DMS53 treated with DMSO at 0.1 percent for 48 hours (cell line): Measurements from ENCODE around the gene LAMA3.

Experiments used
- DNase-seq: peaks from one replicate; lab custom pipeline; 2025; ENCODE audit not compliant: unreplicated experiment; lab: John Stamatoyannopoulos, UW

Gene LAMA3

GRCh38 chr18:23992089-23992940 is 303.1 kb downstream of the LAMA3 start:
- no peak for DNase-seq

DNA sequence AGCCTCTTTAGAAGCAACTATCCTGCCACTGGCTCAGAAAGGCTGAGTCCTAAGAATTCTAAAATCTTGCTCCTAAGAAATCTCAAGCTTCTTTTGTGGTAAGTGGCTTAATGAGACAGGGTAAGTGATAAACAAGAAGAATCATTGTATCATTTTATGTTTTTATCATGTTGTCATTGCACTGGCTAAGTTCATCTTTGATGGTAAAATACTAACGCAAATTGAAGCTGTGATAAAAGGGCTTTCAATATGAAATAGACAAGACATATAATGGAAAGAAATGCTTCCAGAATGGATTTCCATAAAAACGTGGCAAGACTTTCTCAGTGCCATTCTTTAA is 303.7 kb downstream of the LAMA3 start:
- DNase-seq: no peak

DNA sequence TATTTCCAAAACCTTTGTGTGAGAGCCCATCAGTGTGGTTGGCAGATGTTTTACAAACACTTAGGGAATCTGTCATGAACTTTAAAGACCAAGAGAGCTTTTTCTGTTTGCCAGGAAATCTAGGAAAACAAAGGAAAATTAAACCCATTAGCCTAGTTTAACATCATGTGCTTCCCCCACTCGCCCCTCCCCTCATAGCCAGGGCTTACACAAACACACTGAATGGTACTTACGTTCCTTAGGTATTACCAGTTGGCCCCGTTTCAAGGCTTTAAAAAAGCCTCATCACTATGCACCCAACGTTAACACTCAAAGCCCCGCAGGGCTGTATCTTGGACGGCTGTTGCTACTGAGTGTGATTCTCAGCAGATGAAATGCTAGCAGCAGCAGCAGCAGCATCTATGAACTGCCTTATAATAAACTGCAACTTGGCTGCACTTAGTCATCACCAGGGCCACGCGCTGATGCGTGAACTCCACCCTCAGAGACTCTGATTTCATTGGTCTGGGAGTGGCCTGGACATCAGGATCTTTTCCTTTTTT is 305.2 kb downstream of the LAMA3 start:
- DNase-seq: peak; percentile 82

GRCh38 chr18:23995180-23995579 is 305.9 kb downstream of the LAMA3 start:
- no peak for DNase-seq

- DNase-seq: no peak
These were observed 308.8 kb downstream of the LAMA3 start for GRCh38 chr18:23998018-23998417.

- peak; percentile 96 for DNase-seq
These were observed 309.6 kb downstream of the LAMA3 start for GRCh38 chr18:23998820-23999219.

GRCh38 chr18:24000613-24001490 is 311.6 kb downstream of the LAMA3 start:
- DNase-seq: no peak

DNA sequence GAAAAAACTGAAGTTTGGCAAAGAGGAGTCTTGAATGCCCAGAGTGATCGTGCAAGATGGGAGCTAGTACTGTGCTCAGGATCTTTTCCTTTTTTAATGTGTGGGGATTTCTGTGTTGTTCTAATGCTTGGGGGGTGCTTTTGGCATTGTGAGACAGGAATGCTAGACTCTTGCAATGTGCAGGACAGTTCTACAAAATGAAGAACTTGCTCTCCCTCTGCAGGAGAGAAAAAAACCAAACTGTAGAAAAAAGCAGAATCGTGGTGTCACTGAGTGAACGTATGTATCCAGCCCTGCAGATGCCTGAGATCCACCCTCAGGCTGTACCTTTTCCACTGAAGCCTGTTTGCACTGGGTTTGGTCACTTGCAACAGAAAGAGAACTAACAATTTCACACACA is 313.2 kb downstream of the LAMA3 start:
- no peak for DNase-seq

DNA sequence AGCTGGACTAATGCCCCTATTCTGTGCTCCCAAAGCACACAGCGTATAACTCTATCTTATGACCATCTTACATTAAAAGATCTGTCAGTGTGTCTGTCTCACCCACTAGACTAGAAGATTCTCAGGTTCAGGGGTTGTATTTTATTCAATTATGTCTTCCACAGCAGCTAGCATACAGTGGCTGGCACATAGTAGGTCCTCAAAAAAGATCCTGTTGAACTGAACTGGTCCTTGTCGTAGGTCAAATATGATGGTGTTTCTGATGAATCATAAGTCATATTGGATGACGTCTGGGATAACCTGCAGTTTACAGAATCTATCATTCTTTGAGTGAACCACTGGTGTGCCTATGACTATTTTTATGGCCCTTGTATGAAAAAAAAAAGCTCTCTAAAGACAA is 314.0 kb downstream of the LAMA3 start:
- no peak for DNase-seq

GRCh38 chr18:24003903-24004640 is 314.8 kb downstream of the LAMA3 start:
- no peak for DNase-seq
